GM21528 (cell line): ENCODE results near the gene LAG3.
"Not testable (repeated sequence)": the region's sequence is repeated elsewhere in the genome, so short reads cannot be mapped to it uniquely, and the experiment has no call there.

ENCODE experiments used
- ATAC-seq: cut with Tn5 transposase; IDR thresholded peaks from one replicate; pipeline ENCODE4 v1.9.1; 2021; ENCODE audit warnings: mild to moderate bottlenecking, moderate library complexity; ENCODE audit not compliant: unreplicated experiment, low FRiP score

LAG3 gene

GRCh38 chr12:6772331-6772695 is at the start of gene LAG3:
LAG3 (plus strand) TSS chr12:6772520; CDS start chr12:6772853, 333 bp downstream.
- ATAC-seq = no peak

GRCh38 chr12:6722863-6723262 is 49.5 kb upstream of the LAG3 start:
- no peak for ATAC-seq

- ATAC-seq = peak; percentile 87
Observed at GRCh38 chr12:6723607-6724408, 48.5 kb upstream of the LAG3 start, which contains the start of gene COPS7A. COPS7A (plus strand) TSS chr12:6724046; CDS start chr12:6724657, 611 bp downstream.

- peak; percentile 33 for ATAC-seq
Observed at GRCh38 chr12:6724409-6724797, 47.9 kb upstream of the LAG3 start.

- no peak for ATAC-seq
Observed at GRCh38 chr12:6725350-6725749, 47.0 kb upstream of the LAG3 start.

GRCh38 chr12:6729186-6729585 is 43.1 kb upstream of the LAG3 start:
- no peak for ATAC-seq

GRCh38 chr12:6730169-6730568 is 42.2 kb upstream of the LAG3 start:
- ATAC-seq = no peak

GRCh38 chr12:6734506-6735387 is 37.6 kb upstream of the LAG3 start:
- no peak for ATAC-seq

- ATAC-seq = no peak
Observed at GRCh38 chr12:6735448-6736191, 36.7 kb upstream of the LAG3 start.

GRCh38 chr12:6736754-6737153 is 35.6 kb upstream of the LAG3 start:
- ATAC-seq = no peak

- not testable (repeated sequence) for ATAC-seq
Observed at GRCh38 chr12:6742080-6742479, 30.2 kb upstream of the LAG3 start.

GRCh38 chr12:6742834-6743233 is 29.5 kb upstream of the LAG3 start:
- no peak for ATAC-seq

GRCh38 chr12:6743300-6743699 is 29.0 kb upstream of the LAG3 start:
- ATAC-seq = not testable (repeated sequence)

- no peak for ATAC-seq
Observed at GRCh38 chr12:6745741-6746525, 26.4 kb upstream of the LAG3 start.

GRCh38 chr12:6747216-6747615 is 25.1 kb upstream of the LAG3 start:
- no peak for ATAC-seq

GRCh38 chr12:6748761-6749160 is 23.6 kb upstream of the LAG3 start:
- ATAC-seq = no peak

- no peak for ATAC-seq
Observed at GRCh38 chr12:6750506-6750905, 21.8 kb upstream of the LAG3 start.

GRCh38 chr12:6751767-6752166 is 20.6 kb upstream of the LAG3 start:
- no peak for ATAC-seq

GRCh38 chr12:6752167-6752920 is 20.0 kb upstream of the LAG3 start:
- no peak for ATAC-seq
